RWPE2 (cell line): ENCODE data around the gene DNAJC1.

Source experiments
- ATAC-seq: fragments of 200-7000 bp; cut with Tn5 transposase; 3 replicates; pipeline ENCODE4 v1.9.1; 2021; ENCODE audit warnings: low read depth
- DNase-seq: peaks from one replicate; pipeline ENCODE4 v3.0.0-alpha.2; 2020; ENCODE audit warnings: low spot score
- H3K27ac ChIP-seq: fragments of 450-650 bp; 2 replicates; pipeline ENCODE4 v1.5.1; 2017; ENCODE audit warnings: mild to moderate bottlenecking; ENCODE audit not compliant: poor library complexity, severe bottlenecking
- H3K27me3 ChIP-seq: fragments of 250-450 bp; sonication (Bioruptor Pico); 2 replicates; pipeline ENCODE4 v1.5.1; 2021; ENCODE audit warnings: mild to moderate bottlenecking, moderate library complexity; ENCODE audit not compliant: insufficient read depth, poor library complexity, severe bottlenecking
- H3K36me3 ChIP-seq: fragments of 250-450 bp; sonication (Bioruptor Pico); 2 replicates; pipeline ENCODE4 v1.5.1; 2020; ENCODE audit warnings: low read depth, mild to moderate bottlenecking, moderate library complexity
- H3K4me1 ChIP-seq: fragments of 250-450 bp; sonication (Bioruptor Pico); 2 replicates; pipeline ENCODE4 v1.5.1; 2021; ENCODE audit warnings: mild to moderate bottlenecking, moderate library complexity; ENCODE audit not compliant: insufficient read depth, poor library complexity, severe bottlenecking
- H3K4me3 ChIP-seq: fragments of 250-450 bp; sonication (Bioruptor Pico); 2 replicates; pipeline ENCODE4 v1.5.1; 2021; ENCODE audit warnings: mild to moderate bottlenecking, moderate library complexity; ENCODE audit not compliant: severe bottlenecking
- H3K9me3 ChIP-seq: fragments of 250-450 bp; sonication (Bioruptor Pico); 2 replicates; pipeline ENCODE4 v1.5.1; 2021; ENCODE audit warnings: mild to moderate bottlenecking, moderate library complexity; ENCODE audit not compliant: severe bottlenecking
- TF ChIP-seq, protein P1 (sequence below): fragments of 450-650 bp; IDR thresholded peaks from one replicate; pipeline ENCODE4 v1.5.1; 2017; ENCODE audit warnings: mild to moderate bottlenecking, moderate library complexity; ENCODE audit not compliant: poor library complexity, severe bottlenecking

The DNAJC1 gene

DNA sequence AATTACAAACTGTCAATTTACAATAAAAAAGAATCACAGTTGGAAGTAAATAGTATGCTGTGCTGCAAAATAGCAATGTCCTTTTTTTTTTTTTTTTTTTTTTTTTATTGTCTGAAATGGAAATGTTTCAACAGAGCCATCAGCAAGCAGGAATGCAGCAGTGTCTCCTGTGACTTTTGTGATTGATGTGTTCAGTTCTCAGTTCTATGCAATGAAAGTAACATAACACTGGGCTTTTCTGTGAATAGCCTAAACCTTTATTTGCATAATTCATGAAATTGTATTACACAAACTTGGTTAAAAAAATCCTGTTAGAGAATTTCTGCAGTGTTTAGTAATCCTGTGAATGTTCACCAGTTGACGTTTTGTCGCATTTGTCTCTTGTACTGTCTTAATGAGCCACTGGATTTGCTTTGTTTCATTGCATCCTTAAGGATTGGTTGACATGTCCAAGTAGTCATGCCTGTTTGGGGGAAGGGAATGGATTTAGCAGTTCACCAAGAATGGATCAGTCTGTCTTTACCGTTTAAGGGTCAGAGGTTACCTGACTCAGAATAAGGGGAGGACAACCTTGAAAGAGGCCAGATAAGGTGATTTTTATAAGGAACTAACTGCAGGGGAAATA is 276.8 kb downstream of the DNAJC1 start:
- DNase-seq (no peak), ATAC-seq (no peak)
- peaks cover 44% of the 10 kb centered on the region for H3K4me1 ChIP-seq
- peak overlapping the region; percentile 40 for H3K27ac ChIP-seq
- TF ChIP-seq, protein P1, sequence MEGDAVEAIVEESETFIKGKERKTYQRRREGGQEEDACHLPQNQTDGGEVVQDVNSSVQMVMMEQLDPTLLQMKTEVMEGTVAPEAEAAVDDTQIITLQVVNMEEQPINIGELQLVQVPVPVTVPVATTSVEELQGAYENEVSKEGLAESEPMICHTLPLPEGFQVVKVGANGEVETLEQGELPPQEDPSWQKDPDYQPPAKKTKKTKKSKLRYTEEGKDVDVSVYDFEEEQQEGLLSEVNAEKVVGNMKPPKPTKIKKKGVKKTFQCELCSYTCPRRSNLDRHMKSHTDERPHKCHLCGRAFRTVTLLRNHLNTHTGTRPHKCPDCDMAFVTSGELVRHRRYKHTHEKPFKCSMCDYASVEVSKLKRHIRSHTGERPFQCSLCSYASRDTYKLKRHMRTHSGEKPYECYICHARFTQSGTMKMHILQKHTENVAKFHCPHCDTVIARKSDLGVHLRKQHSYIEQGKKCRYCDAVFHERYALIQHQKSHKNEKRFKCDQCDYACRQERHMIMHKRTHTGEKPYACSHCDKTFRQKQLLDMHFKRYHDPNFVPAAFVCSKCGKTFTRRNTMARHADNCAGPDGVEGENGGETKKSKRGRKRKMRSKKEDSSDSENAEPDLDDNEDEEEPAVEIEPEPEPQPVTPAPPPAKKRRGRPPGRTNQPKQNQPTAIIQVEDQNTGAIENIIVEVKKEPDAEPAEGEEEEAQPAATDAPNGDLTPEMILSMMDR: no peak
- H3K4me3 ChIP-seq: no peak overlapping the region
- H3K36me3 ChIP-seq: peaks cover 49% of the 10 kb centered on the region
- no peaks in the 10 kb centered on the region for H3K27me3 ChIP-seq
- no peaks in the 10 kb centered on the region for H3K9me3 ChIP-seq

GRCh38 chr10:21724687-21725367 is 278.7 kb downstream of the DNAJC1 start:
- peak; percentile 96 for DNase-seq
- peak; percentile 90 for ATAC-seq
- no peak overlapping the region for H3K4me3 ChIP-seq
- no peaks in the 10 kb centered on the region for H3K27me3 ChIP-seq
- peaks cover 47% of the 10 kb centered on the region for H3K36me3 ChIP-seq
- TF ChIP-seq, protein P1: no peak
- peaks cover 47% of the 10 kb centered on the region for H3K4me1 ChIP-seq
- no peak overlapping the region for H3K27ac ChIP-seq
- no peaks in the 10 kb centered on the region for H3K9me3 ChIP-seq

GRCh38 chr10:21724020-21724589 is 279.4 kb downstream of the DNAJC1 start:
- H3K4me1 ChIP-seq: peaks cover 45% of the 10 kb centered on the region
- DNase-seq (no peak), ATAC-seq (no peak)
- H3K27ac ChIP-seq: no peak overlapping the region
- TF ChIP-seq, protein P1: no peak
- H3K27me3 ChIP-seq: no peaks in the 10 kb centered on the region
- no peak overlapping the region for H3K4me3 ChIP-seq
- H3K36me3 ChIP-seq: peaks cover 47% of the 10 kb centered on the region
- H3K9me3 ChIP-seq: no peaks in the 10 kb centered on the region

DNA sequence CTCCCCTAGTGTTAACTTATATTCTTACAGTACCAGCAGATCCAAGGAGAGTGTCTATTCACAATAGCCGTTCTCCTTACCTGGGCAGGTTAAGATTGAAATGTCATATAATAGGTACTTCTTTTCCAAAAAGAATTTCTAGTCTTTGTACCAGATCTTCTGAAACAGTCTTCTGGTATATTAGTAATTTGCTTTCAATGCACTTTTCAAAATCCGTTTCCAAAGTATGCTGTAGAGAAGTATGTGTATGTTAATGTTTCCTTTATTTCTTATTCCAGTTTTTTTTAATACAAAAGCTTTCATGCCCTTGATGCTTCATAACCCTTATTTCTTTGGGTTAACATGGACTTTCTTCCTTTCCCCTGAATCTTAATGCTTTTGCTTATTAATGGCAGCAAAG is 281.3 kb downstream of the DNAJC1 start:
- Histone ChIP-seq H3K36me3 (peaks cover 38% of the 10 kb centered on the region), H3K4me3 (no peak overlapping the region), H3K9me3 (no peaks in the 10 kb centered on the region), H3K27ac (no peak overlapping the region), H3K4me1 (peaks cover 28% of the 10 kb centered on the region), H3K27me3 (no peaks in the 10 kb centered on the region)
- ATAC-seq (no peak), DNase-seq (no peak)
- TF ChIP-seq, protein P1: no peak
